HG03558 (cell line): Measurements from ENCODE around the gene SSBP3.

Experiments used
- ATAC-seq: cut with Tn5 transposase; IDR thresholded peaks from one replicate; pipeline ENCODE4 v1.9.1; 2021; ENCODE audit warnings: moderate number of reproducible peaks; ENCODE audit not compliant: unreplicated experiment; ENCODE audit errors: extremely low read depth

Gene SSBP3

GRCh38 chr1:54413295-54413694 is 7.1 kb upstream of the SSBP3 start:
- ATAC-seq = no peak

- ATAC-seq = no peak
Measured at GRCh38 chr1:54410359-54410758, 4.2 kb upstream of the SSBP3 start.

- ATAC-seq = no peak
Measured at GRCh38 chr1:54409156-54410142, 3.3 kb upstream of the SSBP3 start.

GRCh38 chr1:54408147-54409066 is 2.2 kb upstream of the SSBP3 start:
- no peak for ATAC-seq

- no peak for ATAC-seq
Measured at GRCh38 chr1:54407404-54408146, 1.4 kb upstream of the SSBP3 start.

- ATAC-seq = no peak
Measured at GRCh38 chr1:54407154-54407403, 885 bp upstream of the SSBP3 start.

- ATAC-seq = no peak
Measured at GRCh38 chr1:54405898-54406293, 298 bp downstream of the SSBP3 start.

GRCh38 chr1:54404939-54405897 is 976 bp downstream of the SSBP3 start:
- ATAC-seq = no peak

- no peak for ATAC-seq
Measured at GRCh38 chr1:54404263-54404662, 1.9 kb downstream of the SSBP3 start.

GRCh38 chr1:54403808-54404261 is 2.4 kb downstream of the SSBP3 start:
- ATAC-seq = no peak

GRCh38 chr1:54403405-54403804 is 2.8 kb downstream of the SSBP3 start:
- ATAC-seq = no peak

GRCh38 chr1:54402896-54403295 is 3.3 kb downstream of the SSBP3 start:
- ATAC-seq = no peak

GRCh38 chr1:54401799-54402198 is 4.4 kb downstream of the SSBP3 start:
- no peak for ATAC-seq

- no peak for ATAC-seq
Measured at GRCh38 chr1:54400329-54400728, 5.9 kb downstream of the SSBP3 start.

GRCh38 chr1:54399765-54400164 is 6.4 kb downstream of the SSBP3 start:
- ATAC-seq = no peak

GRCh38 chr1:54398963-54399528 is 7.1 kb downstream of the SSBP3 start:
- ATAC-seq = no peak

- no peak for ATAC-seq
Measured at GRCh38 chr1:54397980-54398379, 8.2 kb downstream of the SSBP3 start.

- no peak for ATAC-seq
Measured at GRCh38 chr1:54397090-54397591, 9.1 kb downstream of the SSBP3 start.
